B cell (primary cell): ENCODE results near the gene KLRB1.
"Not testable (repeated sequence)": the region's sequence is repeated elsewhere in the genome, so short reads cannot be mapped to it uniquely, and the experiment has no call there.

ENCODE experiments used
- CTCF ChIP-seq: fragments of 200-600 bp; IDR thresholded peaks from one replicate; pipeline ENCODE4 v1.8.0; 2022; ENCODE audit warnings: antibody characterized with exemption, mild to moderate bottlenecking
- EZH2 ChIP-seq: IDR thresholded peaks from 2 replicates; pipeline ENCODE4 v1.6.1; 2012; ENCODE audit warnings: borderline replicate concordance, low read depth, mild to moderate bottlenecking, moderate library complexity, low read length; ENCODE audit not compliant: insufficient read depth, poor library complexity, severe bottlenecking

DNA sequence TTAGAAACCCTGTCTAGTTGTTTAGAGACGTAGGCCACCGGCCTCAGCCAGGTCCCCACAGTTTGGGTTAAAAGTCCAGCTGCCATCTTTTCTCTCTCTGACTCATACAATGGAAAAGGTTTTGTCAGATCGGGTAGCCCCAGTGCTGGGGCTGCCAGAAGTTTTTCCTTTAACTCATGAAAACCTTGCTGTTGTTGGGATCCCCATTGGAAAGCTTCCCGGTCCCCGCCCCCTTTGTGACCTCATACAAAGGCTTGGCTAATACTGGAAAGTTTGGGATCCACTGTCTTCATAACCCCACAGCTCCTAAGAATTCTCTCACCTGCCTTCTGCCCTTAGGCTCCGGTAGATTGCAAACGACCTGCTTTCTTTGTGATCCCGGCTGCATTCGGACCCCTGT is 40.6 kb downstream of the KLRB1 start:
- not testable (repeated sequence) for TF ChIP-seq CTCF, EZH2
